COR-L47 (cell line): ENCODE results near the gene CCDC117.
"Not testable (repeated sequence)": the region's sequence is repeated elsewhere in the genome, so short reads cannot be mapped to it uniquely, and the experiment has no call there.

ENCODE experiments used
- DNase-seq: peaks from one replicate; lab custom pipeline; 2025; lab: John Stamatoyannopoulos, UW

The CCDC117 gene, protein sequence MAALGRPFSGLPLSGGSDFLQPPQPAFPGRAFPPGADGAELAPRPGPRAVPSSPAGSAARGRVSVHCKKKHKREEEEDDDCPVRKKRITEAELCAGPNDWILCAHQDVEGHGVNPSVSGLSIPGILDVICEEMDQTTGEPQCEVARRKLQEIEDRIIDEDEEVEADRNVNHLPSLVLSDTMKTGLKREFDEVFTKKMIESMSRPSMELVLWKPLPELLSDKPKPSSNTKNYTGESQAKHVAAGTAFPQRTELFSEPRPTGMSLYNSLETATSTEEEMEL

DNA sequence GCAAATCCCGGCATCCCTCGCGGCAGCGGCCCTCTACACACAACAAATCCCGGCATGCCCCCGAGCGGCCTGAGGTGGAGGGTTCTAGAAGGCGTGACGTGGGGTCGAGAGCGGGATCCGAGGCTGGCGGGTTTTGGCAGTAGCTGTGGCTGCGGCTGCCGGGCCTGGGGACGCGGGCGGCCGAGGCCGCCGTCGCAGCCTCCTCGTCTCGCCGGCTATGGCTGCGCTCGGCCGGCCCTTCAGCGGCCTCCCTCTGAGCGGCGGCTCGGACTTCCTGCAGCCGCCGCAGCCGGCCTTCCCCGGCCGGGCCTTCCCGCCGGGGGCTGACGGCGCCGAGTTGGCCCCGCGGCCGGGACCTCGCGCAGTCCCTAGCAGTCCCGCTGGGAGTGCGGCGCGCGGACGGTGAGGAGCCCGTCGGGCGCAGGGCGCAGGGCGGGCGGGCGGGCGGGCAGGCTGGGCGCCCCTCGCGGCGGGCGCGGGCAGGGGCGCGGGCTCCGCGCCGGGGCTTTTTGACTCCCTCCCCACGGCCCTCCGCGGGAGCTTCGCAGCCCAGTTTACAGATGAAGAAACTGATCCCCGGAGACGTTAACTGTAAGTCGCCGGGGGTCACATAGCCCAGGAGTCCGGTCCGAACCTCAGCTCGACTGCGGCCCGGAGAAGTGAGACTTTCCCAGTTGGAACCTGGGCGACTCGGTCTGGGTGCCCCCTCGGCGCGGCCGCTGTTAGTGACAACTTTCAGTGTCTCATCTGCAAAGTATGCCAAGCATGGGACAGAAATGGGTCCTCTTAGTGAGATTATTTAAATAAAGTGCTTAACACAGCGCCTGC lies at the start of gene CCDC117:
TSS of gene CCDC117 (plus strand) at position 63 of the 828 bp plus-strand sequence. CDS start at position 218, 155 bp downstream.
- peak; percentile 92 for DNase-seq

DNA sequence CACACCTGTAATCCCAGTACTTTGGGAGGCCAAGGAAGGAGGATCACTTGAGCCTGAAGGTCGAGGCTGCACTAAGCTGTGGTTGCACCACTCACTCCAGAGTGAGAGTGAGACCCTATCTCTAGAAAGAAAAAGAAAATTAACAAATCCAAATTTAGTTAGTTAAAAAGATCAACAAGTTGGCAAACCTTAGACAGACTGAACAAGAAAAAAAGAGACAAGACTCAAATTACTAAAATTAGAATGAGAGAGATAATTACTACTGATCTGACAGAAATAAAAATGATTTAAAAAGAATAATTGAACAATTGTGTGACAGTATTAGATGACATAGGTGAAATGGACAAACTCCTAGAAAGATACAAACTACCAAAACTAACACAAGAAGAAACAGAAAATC lies 44.5 kb upstream of the CCDC117 start:
- DNase-seq, result no peak

DNA sequence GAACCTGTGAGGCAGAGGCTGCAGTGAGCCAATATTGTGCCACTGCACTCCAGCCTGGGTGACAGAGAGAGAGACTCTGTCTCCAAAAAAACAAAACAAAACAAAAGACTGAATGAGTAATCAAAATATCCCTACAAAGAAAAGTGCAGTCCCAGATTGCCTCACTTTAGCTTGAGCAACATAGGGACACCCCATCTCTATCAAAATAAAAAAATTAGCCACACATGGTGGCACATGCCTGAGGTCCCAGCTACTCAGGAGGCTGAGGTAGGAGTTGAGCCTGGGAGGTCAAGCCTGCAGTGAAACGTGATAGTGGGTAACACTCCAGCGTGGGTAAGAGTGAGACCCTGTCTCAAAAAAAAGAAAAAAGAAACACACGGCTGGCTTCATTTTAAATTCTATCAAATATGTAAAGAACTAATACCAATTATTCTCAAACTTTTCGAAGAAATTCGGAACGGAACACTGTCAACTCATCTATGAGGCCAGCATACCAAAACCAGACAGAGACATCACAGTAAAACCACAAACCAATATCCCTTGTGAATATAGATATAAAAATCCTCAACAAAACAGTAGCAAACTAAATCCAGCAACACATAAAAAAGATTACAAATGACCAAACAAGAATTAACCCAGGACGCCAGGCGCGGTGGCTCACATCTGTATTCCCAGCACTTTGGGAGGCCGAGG lies 43.7 kb upstream of the CCDC117 start:
- DNase-seq, result no peak

DNA sequence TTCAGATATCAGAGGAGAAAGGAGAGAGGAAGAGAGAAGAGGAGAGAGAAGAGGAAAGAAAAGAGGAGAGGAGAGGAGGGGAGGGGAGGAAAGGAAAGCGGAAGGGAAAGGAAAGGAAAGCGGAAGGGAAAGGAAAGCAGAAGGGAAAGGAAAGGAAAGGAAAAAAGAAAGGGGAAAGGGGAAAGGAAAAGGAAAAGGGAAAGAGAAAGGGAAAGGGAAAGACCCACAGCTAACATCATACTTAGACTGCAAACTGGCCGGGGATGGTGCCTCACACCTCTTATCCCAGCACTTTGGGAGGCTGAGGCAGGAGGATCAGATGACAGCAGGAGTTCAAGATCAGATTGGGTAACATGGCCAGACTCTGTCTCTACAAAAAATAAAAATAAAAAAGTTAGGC lies 42.3 kb upstream of the CCDC117 start:
- no peak for DNase-seq

DNA sequence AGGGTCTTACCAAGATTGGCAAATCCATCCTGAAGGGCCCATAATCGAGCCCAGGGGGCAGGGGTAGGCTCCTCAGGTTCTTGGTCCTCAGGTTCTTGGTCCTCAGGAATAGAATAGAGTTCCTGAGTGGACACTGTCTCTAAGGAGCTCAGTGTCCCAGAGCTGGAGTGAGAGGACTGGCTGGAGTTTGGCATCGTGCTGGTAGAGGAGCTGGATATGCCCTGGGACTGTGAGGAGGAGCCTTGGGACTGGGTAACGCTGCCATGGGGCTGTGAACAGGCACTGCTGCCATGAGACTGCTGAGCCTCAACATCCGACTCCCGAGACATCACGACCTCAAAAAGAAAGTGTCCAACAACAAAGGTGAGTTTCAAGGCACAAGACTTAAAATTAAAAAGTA lies 38.1 kb upstream of the CCDC117 start:
- no peak for DNase-seq

DNA sequence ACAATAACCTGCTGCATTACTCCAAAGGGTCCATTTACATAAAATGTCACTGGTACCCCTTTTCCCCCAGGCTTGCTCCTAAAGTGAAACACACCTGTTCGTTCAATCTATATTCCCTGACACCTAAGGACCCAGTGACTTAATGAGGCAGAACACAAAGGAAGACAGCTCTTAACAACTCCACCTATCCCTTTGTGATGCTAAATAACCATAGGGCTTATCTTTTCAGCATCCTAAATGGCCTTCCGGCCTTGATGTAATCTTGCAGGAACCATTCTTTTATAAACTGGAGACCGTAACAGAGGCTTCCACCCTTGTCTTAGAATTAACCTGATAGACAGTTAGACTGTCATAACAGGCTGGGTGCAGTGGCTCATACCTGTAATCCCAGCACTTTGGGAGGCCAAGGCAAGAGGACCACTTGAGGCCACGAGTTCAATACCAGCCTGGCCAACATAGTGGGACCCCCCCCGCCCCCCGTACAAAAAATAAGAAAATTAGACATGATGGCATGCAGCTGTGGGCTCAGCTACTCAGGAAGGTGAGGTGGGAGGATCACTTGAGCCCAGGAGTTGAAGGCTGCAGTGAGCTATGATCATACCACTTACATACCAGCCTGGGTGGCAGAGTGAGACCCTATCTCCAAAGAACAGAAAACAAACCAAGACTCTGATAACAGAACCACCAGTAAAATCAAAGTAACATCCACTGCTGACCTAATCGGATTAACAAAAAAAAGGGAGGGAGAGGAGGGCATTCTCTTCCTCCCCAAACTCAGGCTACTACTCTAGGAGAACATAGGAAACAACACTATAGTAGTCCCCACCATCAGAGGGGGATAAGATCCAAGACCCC lies 36.0 kb upstream of the CCDC117 start:
- DNase-seq, result no peak

DNA sequence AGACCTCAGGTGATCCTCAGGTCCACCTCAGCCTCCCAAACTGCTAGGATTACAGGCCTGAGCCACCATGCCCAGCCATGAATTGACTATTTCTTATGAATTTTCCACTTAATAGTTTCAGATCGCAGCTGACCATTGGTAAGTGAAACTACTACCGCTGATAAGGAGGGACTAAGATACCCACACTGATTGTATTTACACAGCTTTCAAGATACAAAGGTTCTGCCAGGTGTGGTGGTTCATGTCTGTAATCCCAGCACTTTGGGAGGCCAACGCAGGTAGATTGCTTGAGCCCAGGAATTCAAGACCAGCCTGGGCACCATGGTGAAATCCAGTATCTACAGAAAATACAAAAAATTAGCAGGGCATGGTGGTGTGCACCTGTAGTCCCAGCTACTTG lies 34.8 kb upstream of the CCDC117 start:
- DNase-seq, result no peak

DNA sequence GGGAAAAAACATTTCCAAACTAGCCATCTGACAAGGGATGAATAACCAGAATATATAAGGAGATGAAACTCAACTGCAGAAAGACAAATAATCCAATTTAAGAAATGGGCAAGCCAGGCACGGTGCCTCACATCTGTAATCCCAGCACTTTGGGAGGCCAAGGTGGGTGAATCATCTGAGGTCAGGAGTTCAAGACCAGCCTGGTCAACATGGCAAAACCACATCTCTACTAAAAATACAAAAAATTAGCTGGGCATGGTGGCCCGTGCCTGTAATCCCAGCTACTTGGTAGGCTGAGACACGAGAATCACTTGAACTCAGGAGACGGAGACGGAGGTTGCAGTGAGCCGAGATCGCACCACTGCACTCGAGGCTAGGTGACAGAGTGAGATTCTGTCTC lies 33.6 kb upstream of the CCDC117 start:
- DNase-seq, result not testable (repeated sequence)

DNA sequence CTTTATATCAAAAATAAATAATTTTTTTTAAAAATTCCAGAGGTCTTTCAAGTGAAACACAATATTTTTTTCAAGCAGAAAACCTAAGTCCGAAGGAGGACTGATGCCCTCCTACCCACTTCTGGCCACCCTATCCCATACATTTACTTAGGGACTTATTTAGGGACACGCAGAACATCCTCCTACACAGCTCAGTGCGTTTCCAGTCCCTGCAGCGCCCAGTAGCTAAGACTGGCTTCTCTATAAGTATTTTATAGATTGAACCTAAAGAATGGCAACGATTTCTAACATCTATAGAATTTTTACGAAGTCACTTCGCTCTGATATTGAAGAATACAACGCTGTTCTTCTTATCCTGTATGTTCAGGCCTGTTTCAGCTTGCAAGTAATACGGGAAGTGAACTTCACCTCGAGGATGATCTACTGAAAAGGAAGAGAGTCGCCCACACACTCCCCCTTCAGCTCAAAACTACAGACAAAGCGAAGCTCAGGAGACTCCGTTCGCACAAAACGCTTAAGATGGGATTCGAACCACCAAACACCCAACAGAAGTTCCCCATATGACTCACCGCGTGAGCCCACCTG lies 31.2 kb upstream of the CCDC117 start:
- DNase-seq, result no peak

DNA sequence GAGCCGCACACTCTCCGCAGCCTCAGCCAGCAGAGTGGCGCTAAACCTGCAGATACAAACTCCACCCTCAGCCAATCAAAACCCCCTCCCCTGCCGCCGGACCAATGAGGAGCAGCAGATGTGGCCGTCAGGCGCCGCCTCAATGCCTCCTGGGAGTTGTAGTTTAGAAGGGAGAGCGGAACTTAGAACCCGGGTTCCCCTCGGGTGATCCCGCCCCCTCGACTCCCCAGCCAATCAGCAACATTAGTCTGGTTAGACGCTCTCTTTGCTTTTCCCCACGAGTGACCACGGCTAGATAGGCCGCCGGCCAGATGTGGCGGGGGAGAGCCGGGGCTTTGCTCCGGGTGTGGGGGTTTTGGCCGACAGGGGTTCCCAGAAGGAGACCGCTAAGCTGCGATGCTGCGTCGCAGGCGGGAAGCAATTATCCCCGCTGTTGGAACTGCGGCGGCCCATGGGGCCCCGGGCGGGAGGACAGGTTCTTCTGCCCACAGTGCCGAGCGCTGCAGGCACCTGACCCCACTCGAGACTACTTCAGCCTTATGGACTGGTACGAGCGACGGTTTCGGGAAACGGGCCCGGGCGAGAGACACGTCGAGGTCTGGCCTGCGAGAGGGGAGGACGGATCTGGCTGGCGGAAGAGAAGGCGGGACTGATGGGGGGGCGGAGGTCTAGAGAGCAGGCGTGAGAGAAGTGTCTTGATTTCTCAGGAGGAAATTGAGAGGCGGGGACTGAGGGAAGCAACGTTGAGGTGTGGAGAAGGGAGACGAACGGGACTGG lies 30.5 kb upstream of the CCDC117 start, which contains the start of the genes CHEK2 and HSCB:
TSS of gene CHEK2 (minus strand) at position 36 of the 777 bp plus-strand sequence. CDS start 7,099 bp downstream, outside the sequence.
TSS of gene HSCB (plus strand) at position 255 of the 777 bp plus-strand sequence. CDS start at position 312, 57 bp downstream.
- peak; percentile 97 for DNase-seq

DNA sequence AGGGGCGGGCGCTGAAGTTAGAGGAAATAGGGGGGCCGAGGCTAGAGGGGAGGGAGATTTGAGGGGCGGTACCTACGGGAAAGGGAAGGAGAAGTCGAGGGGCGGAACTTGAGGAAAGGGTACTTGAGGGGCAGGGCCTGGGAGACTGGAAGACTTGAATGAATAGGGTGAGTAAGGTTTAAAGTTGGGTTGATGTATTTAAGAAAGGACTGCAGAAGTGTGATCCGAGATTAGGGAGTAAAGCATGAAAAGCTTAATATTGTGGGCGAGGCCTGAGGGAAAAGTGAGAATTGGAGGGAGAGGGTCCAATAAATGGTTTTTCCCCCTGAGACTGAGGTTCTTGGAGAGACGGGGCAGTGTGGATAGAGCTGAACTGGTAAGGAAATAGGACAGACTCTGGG lies 29.9 kb upstream of the CCDC117 start:
- DNase-seq, result no peak

DNA sequence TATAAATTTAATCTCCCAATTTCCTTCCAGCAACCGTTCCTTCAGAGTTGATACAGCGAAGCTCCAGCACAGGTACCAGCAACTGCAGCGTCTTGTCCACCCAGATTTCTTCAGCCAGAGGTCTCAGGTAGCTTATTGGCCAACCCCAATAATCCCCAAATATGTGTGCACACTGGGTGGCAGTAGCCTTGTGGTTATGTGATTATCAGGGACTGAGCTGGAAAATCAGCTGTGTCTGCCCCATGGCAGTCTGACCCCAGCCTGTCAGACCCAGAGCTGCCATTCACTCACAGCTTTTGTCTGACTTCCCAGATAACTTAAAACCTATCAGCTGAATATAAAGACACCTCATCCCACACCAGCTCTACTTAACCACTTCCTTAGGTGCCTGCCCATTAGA lies 28.6 kb upstream of the CCDC117 start:
- DNase-seq, result no peak

DNA sequence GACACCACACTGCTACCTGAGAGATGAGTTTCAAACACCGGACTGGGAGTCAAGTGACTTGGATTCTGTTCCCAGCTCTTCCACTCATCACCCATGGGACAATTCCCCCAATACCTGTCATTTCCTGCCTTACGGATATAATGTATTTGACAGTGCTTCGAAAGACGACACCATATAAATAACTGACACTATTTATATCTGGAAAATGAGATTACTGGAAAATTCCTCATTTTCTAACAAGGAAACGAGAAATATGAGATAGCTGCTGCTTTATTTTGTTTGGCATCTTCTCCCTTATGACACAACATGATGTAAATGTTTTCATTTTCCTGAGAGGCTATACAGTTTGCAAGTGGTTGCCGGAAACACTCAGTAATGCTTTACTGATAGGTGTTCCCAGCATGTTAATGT lies 22.0 kb upstream of the CCDC117 start:
- DNase-seq, result no peak

DNA sequence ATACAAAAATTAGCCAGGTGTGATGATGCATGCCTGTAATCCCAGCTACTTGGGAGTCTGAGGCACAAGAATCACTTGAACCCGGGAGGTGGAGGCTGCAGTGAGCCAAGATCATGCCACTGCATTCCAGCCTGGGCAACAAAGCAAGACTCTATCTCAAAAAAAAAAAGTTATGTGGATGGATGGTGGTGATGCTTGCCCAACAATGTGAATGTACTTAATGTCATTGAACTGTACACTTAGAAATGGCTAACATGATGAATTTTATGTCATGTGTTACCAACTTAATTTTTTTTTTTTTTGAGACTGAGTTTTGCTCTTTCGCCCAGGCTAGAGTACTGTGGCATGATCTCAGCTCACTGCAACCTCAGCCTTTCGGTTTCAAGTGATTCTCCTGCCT lies 18.0 kb upstream of the CCDC117 start:
- not testable (repeated sequence) for DNase-seq

DNA sequence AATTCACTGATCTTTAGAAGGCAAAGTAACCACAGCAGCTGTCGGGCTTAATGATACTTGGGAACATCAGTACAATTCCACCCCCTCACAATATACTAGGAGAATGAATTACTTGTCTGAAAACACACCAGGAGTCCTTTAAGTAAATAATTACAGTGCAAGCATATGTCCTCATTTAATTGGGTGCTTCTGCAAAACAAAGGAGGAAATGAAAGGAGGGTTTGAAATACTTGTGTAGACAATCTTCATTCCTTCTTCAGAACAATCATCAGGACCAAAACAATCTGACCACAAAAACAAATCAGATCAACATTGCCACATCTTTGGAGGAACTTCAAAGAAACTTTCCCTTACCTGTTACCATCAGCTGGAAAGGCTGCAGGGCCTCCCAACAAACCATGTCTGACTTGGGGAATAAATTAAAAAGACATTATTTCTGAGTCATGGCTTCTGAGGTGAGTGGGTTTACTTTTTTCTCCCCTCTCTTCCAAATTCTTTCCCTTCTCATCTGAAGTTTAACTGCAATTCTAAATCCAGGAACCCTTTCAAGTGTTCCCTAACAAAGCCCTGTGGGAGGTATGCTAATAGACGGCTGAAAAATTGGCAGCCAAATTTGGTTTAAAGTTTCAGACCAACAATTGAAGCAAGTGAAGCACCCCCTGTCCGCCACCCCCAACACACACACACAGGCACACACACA lies 12.5 kb upstream of the CCDC117 start:
- peak; percentile 61 for DNase-seq

DNA sequence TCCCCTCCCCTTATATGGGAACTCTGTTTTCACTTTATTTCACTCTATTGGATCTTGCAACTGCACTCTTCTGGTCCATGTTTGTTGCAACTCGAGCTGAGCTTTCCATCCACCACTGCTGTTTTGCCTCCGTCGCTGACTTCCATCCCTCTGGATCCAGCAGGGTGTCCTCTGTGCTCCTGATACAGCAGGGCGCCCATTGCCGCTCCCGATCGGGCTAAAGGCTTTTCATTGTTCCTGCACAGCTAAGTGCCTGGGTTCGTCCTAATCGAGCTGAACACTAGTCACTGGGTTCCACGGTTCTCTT lies 11.1 kb upstream of the CCDC117 start:
- DNase-seq, result no peak

DNA sequence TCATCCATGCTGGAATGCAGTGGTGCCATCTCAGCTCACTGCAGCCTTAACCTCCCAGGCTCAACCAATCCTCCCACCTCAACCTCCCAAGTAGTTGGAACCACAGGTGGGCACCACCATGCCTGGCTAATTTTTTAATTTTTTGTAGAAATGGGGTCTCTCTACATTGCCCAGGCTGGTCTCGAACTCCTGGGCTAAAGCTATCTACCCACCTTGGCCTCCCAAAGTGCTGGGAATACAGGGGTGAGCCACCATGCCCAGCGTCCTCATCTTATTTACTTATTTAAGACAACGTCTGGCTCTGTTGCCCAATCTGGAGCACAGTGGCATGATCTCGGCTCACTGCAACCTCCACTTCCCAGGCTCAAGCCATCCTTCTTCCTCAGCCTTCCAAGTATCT lies 10.5 kb upstream of the CCDC117 start:
- not testable (repeated sequence) for DNase-seq

DNA sequence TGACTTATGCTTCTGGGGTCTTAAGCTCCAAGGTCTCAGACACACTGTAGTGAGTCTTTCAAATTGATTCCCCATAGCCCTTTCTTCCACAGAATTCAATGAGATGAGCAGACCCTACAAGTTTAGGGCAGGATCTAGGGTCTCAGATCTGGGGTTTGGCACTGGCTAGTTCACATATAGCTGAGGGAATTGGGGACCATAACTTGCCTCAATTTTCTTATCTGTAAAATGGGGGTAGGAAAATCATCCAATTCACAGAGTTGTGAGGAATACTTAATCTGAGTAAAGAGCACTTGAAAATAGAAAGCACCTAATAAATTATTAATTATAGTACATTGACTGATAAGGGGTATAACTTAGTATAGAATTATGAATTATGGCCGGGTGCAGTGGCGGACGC lies 5.9 kb upstream of the CCDC117 start:
- DNase-seq, result no peak

DNA sequence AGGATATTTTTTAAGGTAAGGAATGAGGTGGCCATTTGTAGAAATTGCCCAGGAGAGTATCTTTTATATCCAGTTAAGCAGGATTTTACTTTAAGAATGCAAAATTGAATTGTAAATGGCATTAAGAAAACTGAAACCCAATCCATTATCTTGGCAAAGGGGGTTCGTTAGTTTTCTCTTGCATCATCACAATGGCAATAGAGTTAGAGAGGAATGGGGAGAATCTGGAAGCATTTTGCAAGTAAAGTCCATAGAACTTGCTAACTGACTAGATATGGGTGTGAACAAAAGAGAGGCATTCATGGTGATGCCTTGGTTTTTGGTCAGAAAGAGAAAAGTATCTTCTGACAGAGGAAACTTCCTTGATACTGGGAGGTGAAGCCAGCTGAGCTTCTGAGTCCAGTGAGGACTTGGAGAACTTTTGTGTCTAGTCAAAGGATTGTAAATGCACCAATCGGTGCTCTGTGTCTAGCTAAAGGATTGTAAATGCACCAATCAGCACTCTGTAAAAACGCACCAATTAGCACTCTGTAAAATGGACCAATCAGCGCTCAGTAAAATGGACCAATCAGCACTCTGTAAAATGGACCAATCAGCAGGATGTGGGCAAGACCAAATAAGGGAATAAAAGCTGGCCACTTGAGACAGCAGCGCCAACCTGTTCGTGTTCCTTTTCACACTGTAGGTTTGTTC lies 3.6 kb upstream of the CCDC117 start:
- no peak for DNase-seq
